Colonic mucosa (tissue), 4 donors: ENCODE results near the gene CD9. TPM values are rescaled to one million over a fixed set of nuclear protein-coding genes. Genes with fewer than 3 reads are reported as not detected.

Experiments
- DNase-seq: peaks from one replicate; pipeline ENCODE4 v3.0.0-alpha.2; 2020
- H3K27ac ChIP-seq: fragments of 200-600 bp; one replicate; pipeline ENCODE4 v1.8.0; 2021
- H3K27me3 ChIP-seq: fragments of 200-600 bp; one replicate; pipeline ENCODE4 v1.8.0; 2021
- H3K36me3 ChIP-seq: fragments of 200-600 bp; one replicate; pipeline ENCODE4 v1.8.0; 2021
- H3K4me1 ChIP-seq: fragments of 200-600 bp; one replicate; pipeline ENCODE4 v1.8.0; 2021; ENCODE audit warnings: mild to moderate bottlenecking
- H3K4me3 ChIP-seq: fragments of 200-600 bp; one replicate; pipeline ENCODE4 v1.8.0; 2021
- H3K9ac ChIP-seq, 2 donors: one replicate each; pipeline ENCODE4 v1.7.0; 2013; ENCODE audit warnings: control low read depth in 2 of 2, low read depth in 2 of 2, low read length in 2 of 2
- H3K9me3 ChIP-seq: fragments of 200-600 bp; one replicate; pipeline ENCODE4 v1.8.0; 2021
- CTCF ChIP-seq: fragments of 200-600 bp; IDR thresholded peaks from one replicate; pipeline ENCODE4 v1.8.0; 2022; ENCODE audit warnings: antibody characterized with exemption, mild to moderate bottlenecking
- intact Hi-C: fragments of 100-400 bp; cut with DNase I; formaldehyde crosslinking; loops from one replicate; pipeline ENCODE4 v1.14.1; 2022
- total RNA-seq, 2 donors: library from RNA; stranded (reverse); fragmentation: NEBNext Ultra II Directional in 1 of 2; extraction: Animal tissue kit (Norgen Biotek cat#: 25700) in 1 of 2; gene quantifications; one replicate each; pipeline ENCODE4 v1.2.1, GENCODE V29; 2021
- donor health status: healthy.
- donor health status: DM: no; HTN: no; CAD: no.
- donor health status: DM: no; HTN: no; CAD: no.

CD9 gene
- total RNA-seq, 2 donors from 2014 or later = 589 to 665 TPM

GRCh38 chr12:6171409-6172015 lies 28.7 kb upstream of the CD9 start:
- no peak overlapping the region for H3K9ac ChIP-seq
- no peak overlapping the region for H3K4me3 ChIP-seq
- no peaks in the 10 kb centered on the region for H3K27me3 ChIP-seq
- DNase-seq = no peak
- H3K9me3 ChIP-seq = no peaks in the 10 kb centered on the region
- intact Hi-C loops = no loop called here
- no peaks in the 10 kb centered on the region for H3K36me3 ChIP-seq
- H3K27ac ChIP-seq = no peak overlapping the region
- TF ChIP-seq CTCF = no peak
- H3K4me1 ChIP-seq = no peaks in the 10 kb centered on the region

GRCh38 chr12:6172086-6172485 lies 28.1 kb upstream of the CD9 start:
- Histone ChIP-seq H3K4me3 (no peak overlapping the region), H3K36me3 (no peaks in the 10 kb centered on the region), H3K9ac (no peak overlapping the region), H3K27me3 (no peaks in the 10 kb centered on the region), H3K27ac (no peak overlapping the region), H3K9me3 (no peaks in the 10 kb centered on the region), H3K4me1 (no peaks in the 10 kb centered on the region)
- no peak for TF ChIP-seq CTCF
- intact Hi-C loops = no loop called here
- DNase-seq = no peak

GRCh38 chr12:6172862-6173261 lies 27.3 kb upstream of the CD9 start:
- Histone ChIP-seq H3K9me3 (no peaks in the 10 kb centered on the region), H3K36me3 (no peaks in the 10 kb centered on the region), H3K27me3 (no peaks in the 10 kb centered on the region), H3K27ac (no peak overlapping the region), H3K9ac (no peak overlapping the region), H3K4me1 (no peaks in the 10 kb centered on the region), H3K4me3 (no peak overlapping the region)
- TF ChIP-seq CTCF = no peak
- intact Hi-C loops = no loop called here
- no peak for DNase-seq

GRCh38 chr12:6177642-6178358 lies 22.4 kb upstream of the CD9 start:
- Histone ChIP-seq H3K27ac (no peak overlapping the region), H3K4me1 (peaks cover 12% of the 10 kb centered on the region), H3K4me3 (no peak overlapping the region), H3K9me3 (no peaks in the 10 kb centered on the region), H3K27me3 (no peaks in the 10 kb centered on the region), H3K36me3 (no peaks in the 10 kb centered on the region), H3K9ac (no peak overlapping the region)
- intact Hi-C loops = loop anchor here (5.0 kb wide), 1 partner anchor 110 kb away; no protein-coding TSS in a partner anchor
- TF ChIP-seq CTCF = no peak
- no peak for DNase-seq

GRCh38 chr12:6178981-6179761 lies 21.0 kb upstream of the CD9 start:
- Histone ChIP-seq H3K36me3 (no peaks in the 10 kb centered on the region), H3K9me3 (no peaks in the 10 kb centered on the region), H3K27ac (no peak overlapping the region), H3K9ac (no peak overlapping the region), H3K27me3 (no peaks in the 10 kb centered on the region), H3K4me3 (no peak overlapping the region), H3K4me1 (peaks cover 19% of the 10 kb centered on the region)
- no peak for TF ChIP-seq CTCF
- intact Hi-C loops = loop anchor here (5.0 kb wide), 1 partner anchor 112 kb away; no protein-coding TSS in a partner anchor
- DNase-seq = no peak
